ENCODE data around the gene UBL5.
"Not testable (repeated sequence)": the region's sequence is repeated elsewhere in the genome, so short reads cannot be mapped to it uniquely, and the experiment has no call there.

The UBL5 gene

GRCh38 chr19:9818175-9818733 lies 9.5 kb upstream of the UBL5 start:
- no peak for DNase-seq

- DNase-seq = peak; percentile 99
Observed at GRCh38 chr19:9818734-9819595, 8.8 kb upstream of the UBL5 start, which contains the start of gene FBXL12. Gene FBXL12, minus strand, starts transcription at chr19:9819079. Its CDS starts 266 bp downstream, at chr19:9818813.

DNA sequence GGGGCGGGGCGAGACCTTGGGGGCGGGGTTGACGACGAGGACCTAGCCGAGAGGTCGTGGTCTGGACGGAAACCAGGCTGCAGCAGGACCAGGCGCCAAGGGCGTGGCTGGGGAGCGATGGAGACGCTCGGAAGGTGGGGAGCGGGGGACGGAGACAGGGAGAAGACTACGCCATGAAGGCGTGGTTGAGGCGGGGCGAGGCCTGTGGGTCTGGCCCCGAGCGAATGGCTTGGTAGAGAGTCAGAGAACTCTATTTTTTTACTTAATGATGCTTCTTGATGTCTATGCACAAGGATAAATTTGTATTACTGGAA lies 8.2 kb upstream of the UBL5 start:
- DNase-seq = no peak

GRCh38 chr19:9820034-9820433 lies 7.7 kb upstream of the UBL5 start:
- DNase-seq = not testable (repeated sequence)

- no peak for DNase-seq
Observed at GRCh38 chr19:9823816-9824215, 3.9 kb upstream of the UBL5 start.

DNA sequence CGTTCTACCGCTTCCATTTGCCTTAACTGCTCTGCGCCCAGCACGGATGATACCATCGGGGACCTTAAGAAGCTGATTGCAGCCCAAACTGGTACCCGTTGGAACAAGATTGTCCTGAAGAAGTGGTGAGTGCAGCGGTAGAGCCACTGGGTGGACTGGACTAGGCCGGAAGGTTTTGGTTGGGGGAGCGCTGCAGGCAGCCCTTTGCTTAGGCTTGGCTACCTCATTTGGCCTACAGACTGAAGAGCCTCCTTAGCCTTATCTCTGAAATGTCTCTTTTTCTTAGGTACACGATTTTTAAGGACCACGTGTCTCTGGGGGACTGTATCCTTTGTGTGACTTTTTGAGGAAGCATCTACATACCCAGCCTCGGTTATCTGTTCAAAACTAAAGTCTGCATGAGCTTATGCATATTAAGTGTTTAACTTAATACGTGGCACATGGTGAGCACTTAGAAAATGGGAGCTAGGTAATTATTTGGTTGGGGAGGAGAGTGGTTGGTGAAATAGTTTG lies 889 bp downstream of the UBL5 start:
- DNase-seq = no peak

DNA sequence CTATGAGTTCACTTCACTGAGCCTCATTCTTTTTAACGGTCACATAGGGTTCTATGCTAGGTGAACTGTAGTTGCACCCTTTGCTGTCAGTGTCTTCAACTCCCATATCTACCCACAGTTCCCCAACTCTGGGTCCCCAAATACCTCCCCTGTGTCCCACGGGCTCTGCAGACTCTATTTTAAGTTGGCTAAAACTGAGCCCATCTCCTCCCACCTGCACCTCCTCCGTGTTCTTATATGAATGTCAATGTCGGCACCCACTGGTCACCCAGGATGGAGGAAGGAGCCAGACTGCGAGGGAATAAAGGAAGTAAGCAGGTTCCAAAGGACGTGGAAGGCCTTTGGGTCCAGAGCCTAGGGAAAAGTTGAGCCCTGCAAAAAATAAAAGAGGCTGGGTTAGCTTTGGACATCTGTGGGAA lies 6.6 kb downstream of the UBL5 start:
- no peak for DNase-seq

- peak; percentile 99 for DNase-seq
Observed at GRCh38 chr19:9834726-9835506, 7.2 kb downstream of the UBL5 start, which contains the start of gene PIN1. Gene PIN1, plus strand, starts transcription at chr19:9835318. Its CDS starts 27 bp downstream, at chr19:9835345.

- no peak for DNase-seq
Observed at GRCh38 chr19:9835507-9835949, 7.8 kb downstream of the UBL5 start.

GRCh38 chr19:9836021-9836420 lies 8.3 kb downstream of the UBL5 start:
- DNase-seq = peak; percentile 58

GRCh38 chr19:9838324-9838723 lies 10.6 kb downstream of the UBL5 start:
- DNase-seq = no peak

DNA sequence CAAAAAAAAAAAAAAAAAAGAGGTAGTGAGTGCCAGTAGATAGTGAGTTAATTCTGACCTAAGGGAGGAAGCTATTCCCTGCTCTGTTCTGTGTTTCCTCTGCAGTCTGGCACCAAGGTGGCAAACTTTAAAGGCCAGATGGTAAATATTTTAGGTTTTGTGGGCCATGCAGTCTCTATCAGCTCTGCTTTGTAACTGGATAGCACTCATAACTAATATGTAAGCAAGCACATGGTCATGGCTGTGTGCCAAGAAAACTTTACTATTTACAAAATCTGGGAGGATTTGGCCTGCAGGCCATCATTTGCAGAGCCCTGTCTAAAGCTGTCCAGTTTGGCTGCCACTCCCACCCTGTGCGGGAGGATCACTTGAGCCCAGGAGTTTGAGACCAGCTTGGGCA lies 11.7 kb downstream of the UBL5 start:
- DNase-seq = no peak

DNA sequence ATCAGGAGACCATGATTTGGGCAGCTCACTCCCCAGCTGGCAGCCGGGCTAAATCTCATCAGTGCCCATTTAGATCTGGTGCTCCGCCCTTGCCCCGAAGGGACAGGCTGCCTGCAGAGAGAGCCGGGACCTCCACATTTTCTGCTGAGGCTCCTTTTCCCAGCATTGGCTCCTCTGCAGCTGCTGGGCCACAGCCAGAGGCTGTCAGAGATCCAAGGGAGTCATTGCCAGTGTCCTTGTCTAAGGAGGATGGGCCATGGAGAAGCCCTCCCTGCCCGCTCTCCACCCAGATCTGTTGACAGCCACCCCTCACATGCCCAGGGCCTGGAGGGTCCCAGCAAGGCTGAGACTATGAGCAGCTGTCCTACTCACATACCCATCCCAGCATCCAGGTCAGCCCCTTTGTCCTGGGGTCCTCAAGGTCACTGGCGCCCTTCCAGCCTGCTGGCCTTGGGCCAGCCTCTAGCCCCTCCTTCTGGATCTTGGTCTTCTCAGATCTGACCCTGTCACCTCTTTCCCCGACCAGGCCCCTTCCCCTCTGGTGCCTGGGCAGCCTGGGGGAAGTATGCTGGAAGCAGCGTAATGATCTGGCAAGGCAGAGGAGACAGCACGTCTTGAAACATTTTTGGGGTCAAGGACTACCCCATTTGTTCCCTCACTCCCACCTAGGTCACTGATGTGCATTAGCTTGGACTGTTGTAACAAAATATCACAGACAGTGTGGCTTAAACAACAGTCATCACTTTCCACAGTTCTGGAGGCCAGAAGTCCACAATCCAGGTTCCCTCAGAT lies 15.3 kb downstream of the UBL5 start:
- no peak for DNase-seq

GRCh38 chr19:9843626-9844273 lies 16.0 kb downstream of the UBL5 start:
- not testable (repeated sequence) for DNase-seq

GRCh38 chr19:9847087-9847671 lies 19.5 kb downstream of the UBL5 start:
- DNase-seq = peak; percentile 94

DNA sequence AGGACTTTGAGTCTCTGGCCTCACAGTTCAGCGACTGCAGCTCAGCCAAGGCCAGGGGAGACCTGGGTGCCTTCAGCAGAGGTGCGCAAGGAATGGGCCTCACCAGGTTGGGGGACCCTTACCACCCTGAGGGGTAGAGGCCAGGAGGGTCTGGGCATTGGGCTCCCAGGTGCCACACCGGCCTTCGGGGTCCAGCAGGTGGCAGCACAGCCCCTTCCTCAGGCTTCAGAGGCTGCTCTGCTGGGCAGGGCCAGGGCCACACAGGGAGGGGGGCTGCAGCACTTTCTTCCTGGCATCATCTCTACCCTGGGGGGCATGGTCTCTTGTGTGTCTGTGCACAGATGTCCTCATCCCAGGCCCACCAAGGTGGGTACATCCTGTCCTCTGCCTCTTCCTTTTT lies 20.3 kb downstream of the UBL5 start:
- DNase-seq = no peak

DNA sequence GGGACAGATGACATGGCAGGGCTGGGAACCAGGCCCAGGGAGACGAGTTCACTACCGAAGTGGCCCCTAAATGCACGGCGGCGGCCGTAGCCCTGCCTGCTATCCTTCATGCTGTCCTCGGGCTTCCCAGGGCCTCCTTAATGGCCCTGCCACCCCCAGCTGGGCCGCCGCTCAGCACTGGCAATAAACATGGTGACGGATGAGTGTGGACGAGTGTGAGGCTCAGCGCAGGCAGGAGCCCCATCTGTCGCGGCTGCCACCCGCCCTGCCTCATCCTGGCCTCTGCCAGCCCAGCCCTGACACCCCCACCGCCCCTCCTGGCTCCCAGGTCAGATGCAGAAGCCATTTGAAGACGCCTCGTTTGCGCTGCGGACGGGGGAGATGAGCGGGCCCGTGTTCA lies 21.0 kb downstream of the UBL5 start:
- DNase-seq = no peak

DNA sequence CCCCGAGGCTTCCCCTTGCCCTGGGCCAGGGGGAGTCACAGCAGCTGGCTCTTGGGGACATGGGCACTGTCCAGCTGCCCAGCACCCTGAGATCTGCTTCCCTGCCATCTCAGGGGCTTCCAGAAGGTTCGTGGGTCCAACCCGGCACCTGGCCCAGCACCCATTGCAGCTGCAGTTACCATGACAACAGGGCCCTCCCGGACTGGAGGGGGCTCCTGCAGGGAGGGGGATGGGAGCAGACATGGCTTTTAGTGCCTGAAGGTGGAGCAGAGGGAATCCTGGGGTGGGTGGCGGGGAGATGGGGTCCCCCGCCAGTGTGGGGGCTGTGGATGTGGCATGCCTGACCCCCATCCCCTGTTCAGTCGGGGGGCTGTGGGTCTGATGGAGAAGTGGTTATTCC lies 22.1 kb downstream of the UBL5 start:
- DNase-seq = no peak

GRCh38 chr19:9850235-9850959 lies 22.7 kb downstream of the UBL5 start:
- no peak for DNase-seq

GRCh38 chr19:9854282-9854846 lies 26.6 kb downstream of the UBL5 start:
- no peak for DNase-seq

DNA sequence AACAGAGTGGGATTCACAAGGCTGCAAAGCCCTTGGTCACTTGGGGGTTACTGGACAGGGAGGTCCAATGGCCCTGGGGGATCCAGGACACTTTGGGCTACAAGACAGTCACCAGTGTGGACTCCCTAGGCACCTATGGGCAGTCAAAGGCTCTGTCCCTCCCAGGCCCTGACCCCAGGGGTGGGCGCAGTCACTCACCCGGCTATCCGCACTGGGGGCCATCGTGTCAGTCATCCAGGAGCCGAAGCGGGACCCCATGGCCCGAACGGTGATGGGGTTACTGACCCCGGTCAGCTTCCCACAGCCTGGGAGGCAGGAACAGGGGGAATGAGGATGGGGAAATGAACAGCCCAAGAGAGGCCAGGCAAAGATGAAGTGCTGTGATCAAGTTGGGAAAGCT lies 28.9 kb downstream of the UBL5 start:
- DNase-seq = no peak
